K562 (cell line): ENCODE measurements around the gene SLC12A9. TPM values are rescaled to one million over a fixed set of nuclear protein-coding genes. Genes with fewer than 3 reads are reported as not detected.

Experiments
- CHD4 ChIP-seq: fragments of 200-600 bp; sonication (generic); IDR thresholded peaks from 3 replicates; pipeline ENCODE4 v1.6.1; 2012; ENCODE audit warnings: low read depth, mild to moderate bottlenecking, mixed read lengths, low read length, inconsistent platforms; ENCODE audit not compliant: insufficient read depth, insufficient replicate concordance, poor library complexity, severe bottlenecking
- GABPB2 ChIP-seq: fragments of 250-450 bp; sonication (Bioruptor Pico); conservative IDR thresholded peaks from 2 replicates; pipeline ENCODE4 v1.5.1; 2021; ENCODE audit warnings: mild to moderate bottlenecking
- MYBL2 ChIP-seq, 2 experiments: fragments of 450-650 bp in 1 of 2; sonication (generic) in 1 of 2; formaldehyde crosslinking in 1 of 2; IDR thresholded peaks; 2 replicates each; pipeline versions ENCODE4 v1.6.1 to v1.8.1; 2017 to 2022; ENCODE audit warnings: borderline replicate concordance in 1 of 2, inconsistent platforms in 1 of 2, low read depth in 1 of 2, mild to moderate bottlenecking in 1 of 2, missing genetic modification reagents in 1 of 2, moderate library complexity in 1 of 2
- NCOR1 ChIP-seq: fragments of 450-650 bp; IDR thresholded peaks from 2 replicates; pipeline ENCODE4 v1.6.1; 2016; ENCODE audit warnings: mild to moderate bottlenecking, moderate library complexity
- NFXL1 ChIP-seq: fragments of 450-650 bp; formaldehyde crosslinking; IDR thresholded peaks from 2 replicates; pipeline ENCODE4 v1.4.0; 2021; ENCODE audit warnings: mild to moderate bottlenecking
- POLR2AphosphoS2 ChIP-seq: IDR thresholded peaks from 2 replicates; pipeline ENCODE4 v1.6.1; 2012; ENCODE audit warnings: low read length, improper control_type of control experiment
- POLR3G ChIP-seq: IDR thresholded peaks from 2 replicates; pipeline ENCODE4 v1.6.1; 2011; ENCODE audit not compliant: insufficient read length, insufficient replicate concordance; ENCODE audit errors: extremely low read depth
- SRSF3 ChIP-seq: fragments of 200-400 bp; formaldehyde crosslinking; IDR thresholded peaks from 2 replicates; pipeline ENCODE4 v1.6.1; 2016; ENCODE audit warnings: mild to moderate bottlenecking, low read length, moderate library complexity; ENCODE audit not compliant: insufficient read depth
- STAG1 ChIP-seq: sonication (generic); formaldehyde crosslinking; IDR thresholded peaks from 2 replicates; pipeline ENCODE4 v1.5.0; 2020; ENCODE audit warnings: missing genetic modification reagents, borderline replicate concordance
- TAF1 ChIP-seq: IDR thresholded peaks from 2 replicates; pipeline ENCODE4 v1.6.1; 2011; ENCODE audit warnings: mild to moderate bottlenecking, low read length, moderate library complexity; ENCODE audit not compliant: insufficient read depth, control insufficient read depth, severe bottlenecking; ENCODE audit errors: extremely low read depth
- TAF9B ChIP-seq: fragments of 450-650 bp; IDR thresholded peaks from 2 replicates; pipeline ENCODE4 v1.6.1; 2018; ENCODE audit warnings: mild to moderate bottlenecking; ENCODE audit not compliant: partially characterized antibody
- XRCC5 ChIP-seq: fragments of 200-400 bp; formaldehyde crosslinking; IDR thresholded peaks from 2 replicates; pipeline ENCODE4 v1.6.1; 2017; ENCODE audit warnings: low read depth, mild to moderate bottlenecking, low read length
- ZNF197 ChIP-seq: fragments of 200-800 bp; sonication (Bioruptor generic); IDR thresholded peaks from 2 replicates; pipeline ENCODE4 v1.6.1; 2016; ENCODE audit warnings: low read depth, missing genetic modification characterization, missing compliant biosample characterization
- ZNF232 ChIP-seq: sonication (generic); formaldehyde crosslinking; IDR thresholded peaks from 2 replicates; pipeline ENCODE4 v1.8.0; 2022; ENCODE audit warnings: mild to moderate bottlenecking, missing genetic modification reagents
- ZNF280A ChIP-seq: fragments of 450-650 bp; IDR thresholded peaks from 2 replicates; pipeline ENCODE4 v1.6.1; 2018; ENCODE audit warnings: mild to moderate bottlenecking, low read depth; ENCODE audit not compliant: partially characterized antibody
- ZNF766 ChIP-seq: fragments of 200-800 bp; sonication (Bioruptor generic); conservative IDR thresholded peaks from 2 replicates; pipeline ENCODE4 v1.6.1; 2016; ENCODE audit warnings: missing genetic modification characterization, missing compliant biosample characterization
- ZSCAN29 ChIP-seq: fragments of 450-650 bp; IDR thresholded peaks from 2 replicates; pipeline ENCODE4 v1.6.1; 2017
- ZSCAN32 ChIP-seq: fragments of 450-650 bp; formaldehyde crosslinking; IDR thresholded peaks from 2 replicates; pipeline ENCODE4 v1.4.0; 2020; ENCODE audit warnings: mild to moderate bottlenecking, moderate library complexity
- polyA plus RNA-seq, 8 experiments: library from polyadenylated mRNA; depleted of rRNA in 4 of 8; stranded (reverse) in 5 of 8; unstranded in 3 of 8; fragments of >200 nt; fragmentation: Nextera tagmentation in 2 of 8; fragmentation: Illumina TruSeq in 1 of 8; extraction: Ambion mirVana in 2 of 8; extraction: Trizol in 1 of 8; gene quantifications; 2 replicates each; pipeline versions ENCODE4 v1.2.1 to v1.2.3, GENCODE V29; 2011 to 2014; ENCODE audit warnings: inconsistent platforms in 1 of 8, missing spikeins in 1 of 8
- total RNA-seq, 7 experiments: library from RNA; depleted of rRNA in 6 of 7; stranded (reverse); fragments of >200 nt in 6 of 7; fragmentation: Illumina TruSeq in 2 of 7; extraction: Trizol in 2 of 7; gene quantifications; 2 replicates each; pipeline versions ENCODE4 v1.2.1 to v1.2.3, GENCODE V29; 2011 to 2021; ENCODE audit warnings: low replicate concordance in 1 of 7
- TF ChIP-seq, protein P1 (sequence below): conservative IDR thresholded peaks from 2 replicates; pipeline ENCODE4 v1.6.1; 2011; ENCODE audit warnings: low read depth, mild to moderate bottlenecking, low read length; ENCODE audit not compliant: control insufficient read depth
- TF ChIP-seq, protein P2 (sequence below): sonication (generic); formaldehyde crosslinking; IDR thresholded peaks from 2 replicates; pipeline ENCODE4 v1.8.1; 2023; ENCODE audit warnings: missing genetic modification reagents, mild to moderate bottlenecking, borderline replicate concordance

SLC12A9 gene
- total and polyA plus RNA-seq, 9 of the 15 experiments (the other 6 are each of a cell fraction or from before 2014, with no cell fraction given) = 0.06 to 20.2 (median 10.7) TPM

DNA sequence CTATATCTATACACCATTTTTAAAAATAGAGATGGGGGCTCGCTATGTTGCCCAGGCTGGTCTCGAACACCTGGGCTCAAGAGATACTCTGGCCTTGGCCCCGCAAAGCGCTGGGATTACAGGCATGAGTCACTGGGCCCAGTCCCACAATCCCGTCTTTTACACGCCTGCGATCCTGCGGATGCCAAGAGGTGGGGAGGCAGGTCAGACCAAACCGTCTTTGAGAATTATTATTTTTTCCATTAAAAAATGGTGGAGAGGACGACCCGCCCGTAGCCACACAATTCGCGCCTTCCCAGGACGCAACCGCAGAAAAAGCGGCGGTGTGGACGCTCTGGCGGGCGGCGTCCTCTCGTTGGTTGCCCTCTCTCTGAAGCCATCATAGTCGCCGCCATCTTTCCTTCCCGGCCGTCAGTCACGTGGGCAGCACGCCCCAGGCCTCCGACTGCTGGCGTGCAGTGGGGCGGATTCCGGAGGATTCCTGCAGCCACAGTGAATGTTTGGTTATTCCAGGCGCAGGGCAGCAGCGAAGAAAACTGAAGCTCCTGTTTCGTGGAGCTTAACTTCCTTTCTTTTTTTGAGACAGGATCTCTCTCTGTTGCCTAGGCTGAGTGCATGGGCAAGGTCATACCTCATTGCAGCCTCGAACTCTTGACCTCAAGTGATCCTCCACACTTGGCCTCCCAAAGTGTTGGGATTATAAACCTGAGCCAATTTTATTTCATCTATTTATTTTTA lies 15.2 kb upstream of the SLC12A9 start (continued):
- TF ChIP-seq, protein P1, sequence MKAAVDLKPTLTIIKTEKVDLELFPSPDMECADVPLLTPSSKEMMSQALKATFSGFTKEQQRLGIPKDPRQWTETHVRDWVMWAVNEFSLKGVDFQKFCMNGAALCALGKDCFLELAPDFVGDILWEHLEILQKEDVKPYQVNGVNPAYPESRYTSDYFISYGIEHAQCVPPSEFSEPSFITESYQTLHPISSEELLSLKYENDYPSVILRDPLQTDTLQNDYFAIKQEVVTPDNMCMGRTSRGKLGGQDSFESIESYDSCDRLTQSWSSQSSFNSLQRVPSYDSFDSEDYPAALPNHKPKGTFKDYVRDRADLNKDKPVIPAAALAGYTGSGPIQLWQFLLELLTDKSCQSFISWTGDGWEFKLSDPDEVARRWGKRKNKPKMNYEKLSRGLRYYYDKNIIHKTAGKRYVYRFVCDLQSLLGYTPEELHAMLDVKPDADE = peak; percentile 95
- no peak for TF ChIP-seq STAG1 (CRISPR knock-in tag)
- TF ChIP-seq CHD4 = peak; percentile 29
- no peak for TF ChIP-seq MYBL2 (IDR thresholded peaks at IDR 0.05; ENCODE audit: low read depth)
- no peak for TF ChIP-seq MYBL2 (CRISPR knock-in tag; IDR thresholded peaks at IDR 0.05; ENCODE audit: borderline replicate concordance)
- no peak for TF ChIP-seq ZNF280A
- TF ChIP-seq ZNF766 (CRISPR knock-in tag) = peak; percentile 83
- TF ChIP-seq, protein P2, sequence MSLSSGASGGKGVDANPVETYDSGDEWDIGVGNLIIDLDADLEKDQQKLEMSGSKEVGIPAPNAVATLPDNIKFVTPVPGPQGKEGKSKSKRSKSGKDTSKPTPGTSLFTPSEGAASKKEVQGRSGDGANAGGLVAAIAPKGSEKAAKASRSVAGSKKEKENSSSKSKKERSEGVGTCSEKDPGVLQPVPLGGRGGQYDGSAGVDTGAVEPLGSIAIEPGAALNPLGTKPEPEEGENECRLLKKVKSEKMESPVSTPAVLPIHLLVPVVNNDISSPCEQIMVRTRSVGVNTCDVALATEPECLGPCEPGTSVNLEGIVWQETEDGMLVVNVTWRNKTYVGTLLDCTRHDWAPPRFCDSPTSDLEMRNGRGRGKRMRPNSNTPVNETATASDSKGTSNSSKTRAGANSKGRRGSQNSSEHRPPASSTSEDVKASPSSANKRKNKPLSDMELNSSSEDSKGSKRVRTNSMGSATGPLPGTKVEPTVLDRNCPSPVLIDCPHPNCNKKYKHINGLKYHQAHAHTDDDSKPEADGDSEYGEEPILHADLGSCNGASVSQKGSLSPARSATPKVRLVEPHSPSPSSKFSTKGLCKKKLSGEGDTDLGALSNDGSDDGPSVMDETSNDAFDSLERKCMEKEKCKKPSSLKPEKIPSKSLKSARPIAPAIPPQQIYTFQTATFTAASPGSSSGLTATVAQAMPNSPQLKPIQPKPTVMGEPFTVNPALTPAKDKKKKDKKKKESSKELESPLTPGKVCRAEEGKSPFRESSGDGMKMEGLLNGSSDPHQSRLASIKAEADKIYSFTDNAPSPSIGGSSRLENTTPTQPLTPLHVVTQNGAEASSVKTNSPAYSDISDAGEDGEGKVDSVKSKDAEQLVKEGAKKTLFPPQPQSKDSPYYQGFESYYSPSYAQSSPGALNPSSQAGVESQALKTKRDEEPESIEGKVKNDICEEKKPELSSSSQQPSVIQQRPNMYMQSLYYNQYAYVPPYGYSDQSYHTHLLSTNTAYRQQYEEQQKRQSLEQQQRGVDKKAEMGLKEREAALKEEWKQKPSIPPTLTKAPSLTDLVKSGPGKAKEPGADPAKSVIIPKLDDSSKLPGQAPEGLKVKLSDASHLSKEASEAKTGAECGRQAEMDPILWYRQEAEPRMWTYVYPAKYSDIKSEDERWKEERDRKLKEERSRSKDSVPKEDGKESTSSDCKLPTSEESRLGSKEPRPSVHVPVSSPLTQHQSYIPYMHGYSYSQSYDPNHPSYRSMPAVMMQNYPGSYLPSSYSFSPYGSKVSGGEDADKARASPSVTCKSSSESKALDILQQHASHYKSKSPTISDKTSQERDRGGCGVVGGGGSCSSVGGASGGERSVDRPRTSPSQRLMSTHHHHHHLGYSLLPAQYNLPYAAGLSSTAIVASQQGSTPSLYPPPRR = 0 out of 2 replicates have a peak, but pooled peaks have one; percentile 36
- no peak for TF ChIP-seq ZSCAN32
- TF ChIP-seq NCOR1 = peak; percentile 49
- no peak for TF ChIP-seq POLR2AphosphoS2
- TF ChIP-seq SRSF3 = no peak
- peak; percentile 83 for TF ChIP-seq TAF1
- TF ChIP-seq ZSCAN29 = peak; percentile 86
- peak; percentile 89 for TF ChIP-seq XRCC5
- TF ChIP-seq TAF9B = peak; percentile 64
- no peak for TF ChIP-seq GABPB2 (CRISPR knock-in tag)
- no peak for TF ChIP-seq ZNF232 (CRISPR knock-in tag)
- no peak for TF ChIP-seq NFXL1 (CRISPR knock-in tag)
- no peak for TF ChIP-seq POLR3G
- peak; percentile 75; the same call in 1 of the 2 replicates for TF ChIP-seq ZNF197 (CRISPR knock-in tag)
